A549 (cell line): Measurements from ENCODE around the gene FRS2. TPM values are rescaled to one million over a fixed set of nuclear protein-coding genes. Genes with fewer than 3 reads are reported as not detected.

Experiments used
- ATAC-seq, 2 experiments: fragments of 200-7000 bp in 1 of 2; fragments of >200 bp in 1 of 2; cut with Nextera tagmentation in 1 of 2; cut with Tn5 transposase in 1 of 2; 3 replicates each; pipeline versions ENCODE4 v1.8.0 to v1.9.1; 2018 to 2020; ENCODE audit warnings: mild to moderate bottlenecking in 1 of 2, moderate library complexity in 1 of 2
- CTCF ChIA-PET: fragments of 300-600 bp; sonication (Branson Sonifier 250); formaldehyde crosslinking; extraction: SDS; loops from one replicate; lab custom pipeline; 2021; ENCODE audit warnings: antibody characterized with exemption, inconsistent platforms; lab: Yijun Ruan, JAX
- POLR2A ChIA-PET: fragments of 350-600 bp; formaldehyde crosslinking; extraction: SDS; loops from one replicate; lab custom pipeline; 2021; ENCODE audit warnings: antibody characterized with exemption, inconsistent platforms; lab: Yijun Ruan, JAX
- DNase-seq, 2 experiments: peaks; one replicate each; pipeline versions ENCODE4 v3.0.0 to v3.0.0-alpha.2; 2011 to 2016; ENCODE audit warnings: low read depth in 1 of 2, low spot score in 1 of 2
- FAIRE-seq: peaks from 2 replicates; lab custom pipeline; 2011; peaks lifted over from hg19 to GRCh38; lab: Jason Lieb, UNC
- H3K27ac ChIP-seq, 2 experiments: fragments of >200 bp; sonication (Bioruptor Twin); formaldehyde crosslinking; 3 replicates each; pipeline ENCODE4 v1.5.1; 2016 to 2017
- H3K4me1 ChIP-seq: fragments of >200 bp; sonication (Bioruptor Twin); formaldehyde crosslinking; 3 replicates; pipeline ENCODE4 v1.6.1; 2016
- H3K4me2 ChIP-seq: fragments of >200 bp; sonication (Bioruptor Twin); formaldehyde crosslinking; 3 replicates; pipeline ENCODE4 v1.6.1; 2016
- H3K4me3 ChIP-seq: fragments of >200 bp; sonication (Bioruptor Twin); formaldehyde crosslinking; 3 replicates; pipeline ENCODE4 v1.5.1; 2016
- H3K9me3 ChIP-seq: fragments of >200 bp; sonication (Bioruptor Twin); formaldehyde crosslinking; 3 replicates; pipeline ENCODE4 v1.6.1; 2016
- CTCF ChIP-seq: fragments of >200 bp; sonication (Bioruptor Twin); formaldehyde crosslinking; IDR thresholded peaks from 3 replicates; pipeline ENCODE4 v1.5.1; 2016
- E2F6 ChIP-seq: IDR thresholded peaks from 2 replicates; pipeline ENCODE4 v1.6.1; 2012; ENCODE audit warnings: low read depth, borderline replicate concordance
- ELK1 ChIP-seq: fragments of 150-350 bp; IDR thresholded peaks from 2 replicates; pipeline ENCODE4 v1.6.1; 2014; ENCODE audit warnings: low read depth, mild to moderate bottlenecking, low read length
- GATA3 ChIP-seq: IDR thresholded peaks from 2 replicates; pipeline ENCODE4 v1.6.1; 2012; ENCODE audit warnings: borderline replicate concordance
- HOXA7 ChIP-seq: fragments of 250-450 bp; sonication (Bioruptor Pico); IDR thresholded peaks from 2 replicates; pipeline ENCODE4 v1.5.0; 2020; ENCODE audit warnings: mild to moderate bottlenecking, moderate library complexity
- HOXB13 ChIP-seq: fragments of 250-450 bp; sonication (Bioruptor Pico); IDR thresholded peaks from 2 replicates; pipeline ENCODE4 v1.5.0; 2020; ENCODE audit warnings: low read depth, mild to moderate bottlenecking, moderate library complexity
- HOXB5 ChIP-seq: fragments of 250-450 bp; sonication (Bioruptor Pico); IDR thresholded peaks from 2 replicates; pipeline ENCODE4 v1.5.0; 2020; ENCODE audit warnings: mild to moderate bottlenecking, moderate library complexity
- KDM5A ChIP-seq: fragments of 200-600 bp; sonication (generic); IDR thresholded peaks from 2 replicates; pipeline ENCODE4 v1.6.1; 2016; ENCODE audit warnings: antibody characterized with exemption, mild to moderate bottlenecking
- MAFK ChIP-seq: fragments of 450-650 bp; IDR thresholded peaks from 2 replicates; pipeline ENCODE4 v1.6.1; 2014; ENCODE audit not compliant: partially characterized antibody
- MAX ChIP-seq: IDR thresholded peaks from 2 replicates; pipeline ENCODE4 v1.6.1; 2012
- NFE2L2 ChIP-seq: fragments of 150-350 bp; conservative IDR thresholded peaks from 2 replicates; pipeline ENCODE4 v1.6.1; 2014; ENCODE audit warnings: low read length
- NR3C1 ChIP-seq: fragments of >200 bp; sonication (Bioruptor Twin); formaldehyde crosslinking; IDR thresholded peaks from 3 replicates; pipeline ENCODE4 v1.6.1; 2017
- POLR2A ChIP-seq: IDR thresholded peaks from 2 replicates; pipeline ENCODE4 v1.6.1; 2012; ENCODE audit warnings: mild to moderate bottlenecking, low read length
- REST ChIP-seq: fragments of 200-600 bp; sonication (generic); IDR thresholded peaks from 2 replicates; pipeline ENCODE4 v1.6.1; 2016; ENCODE audit warnings: antibody characterized with exemption, mild to moderate bottlenecking, moderate library complexity
- RFX5 ChIP-seq: fragments of 450-650 bp; IDR thresholded peaks from 2 replicates; pipeline ENCODE4 v1.7.1; 2014; ENCODE audit warnings: antibody characterized with exemption, mild to moderate bottlenecking, moderate library complexity
- RNF2 ChIP-seq: fragments of 200-600 bp; sonication (generic); IDR thresholded peaks from 2 replicates; pipeline ENCODE4 v1.6.1; 2016; ENCODE audit warnings: low read depth, mild to moderate bottlenecking, antibody characterized with exemption, moderate library complexity, borderline replicate concordance
- TP53 ChIP-seq: fragments of 250-450 bp; sonication (Bioruptor Pico); IDR thresholded peaks from 2 replicates; pipeline ENCODE4 v1.5.0; 2021; ENCODE audit warnings: mild to moderate bottlenecking, moderate library complexity
- USF2 ChIP-seq: fragments of 450-650 bp; IDR thresholded peaks from 2 replicates; pipeline ENCODE4 v1.6.1; 2014; ENCODE audit warnings: antibody characterized with exemption
- WGBS: methylation state at CpG from one replicate; pipeline ENCODE4 v1.1.6; 2017; ENCODE audit errors: missing lambda C conversion rate; 5-methylcytosine and 5-hydroxymethylcytosine counted together
- polyA plus RNA-seq, 4 experiments: library from polyadenylated mRNA; depleted of rRNA in 3 of 4; stranded (reverse); fragments of >200 nt; fragmentation: RNase III in 1 of 4; extraction: RNeasy Plus Mini Kit Qiagen cat#74134 plus additional on column Dnase treatment in 1 of 4; gene quantifications; 2 replicates in 3 of 4; 3 replicates in 1 of 4; pipeline ENCODE4 v1.2.3, GENCODE V29; 2011 to 2017

Gene FRS2
- polyA plus RNA-seq, 2 of the 4 experiments (the other 2 are of a cell fraction) = 14.9 to 28.6 TPM

GRCh38 chr12:69575346-69575745 is 105.2 kb downstream of the FRS2 start (continued):
- TF ChIP-seq HOXB5 (CRISPR knock-in tag) (no peak), RFX5 (no peak), E2F6 (no peak)

GRCh38 chr12:69578283-69578682 is 108.1 kb downstream of the FRS2 start:
- ChIA-PET POLR2A (no interaction called here), CTCF (no interaction called here)
- no peak for TF ChIP-seq HOXB13 (CRISPR knock-in tag)
- TF ChIP-seq KDM5A = no peak
- TF ChIP-seq HOXA7 (CRISPR knock-in tag) = no peak
- TF ChIP-seq HOXB5 (CRISPR knock-in tag) = no peak
- no peak for TF ChIP-seq REST
- TF ChIP-seq MAX = no peak
- no peak for TF ChIP-seq RNF2
- Histone ChIP-seq H3K9me3 (no peaks in the 10 kb centered on the region), H3K4me2 (no peak overlapping the region), H3K27ac (no peak overlapping the region), H3K4me3 (no peak overlapping the region), H3K4me1 (peaks cover 5% of the 10 kb centered on the region; the same call in 2 of the 3 replicates)
- FAIRE-seq (no peak), ATAC-seq (no peak), DNase-seq (no peak)
- WGBS = 91% methylated on average over 2 of the region's 2 CpGs

GRCh38 chr12:69579029-69579428 is 108.8 kb downstream of the FRS2 start:
- ChIA-PET POLR2A (no interaction called here), CTCF (interaction anchor here (1.1 to 4.5 kb wide), 3 partner anchors 8 to 221 kb away, joined by 3 to 35 read pairs (median 3); no protein-coding TSS in a partner anchor)

More at GRCh38 chr12:69579029-69579428, 108.8 kb downstream of the FRS2 start:
- ATAC-seq = no peak
- TF ChIP-seq HOXB13 (CRISPR knock-in tag) = no peak
- TF ChIP-seq NFE2L2 = no peak
- no peak for TF ChIP-seq TP53 (CRISPR knock-in tag)
- no peak for TF ChIP-seq USF2
- TF ChIP-seq MAX = no peak
- no peak for TF ChIP-seq ELK1
- no peak for TF ChIP-seq POLR2A
- TF ChIP-seq CTCF = no peak
- no peak for TF ChIP-seq MAFK
- TF ChIP-seq RFX5 = no peak
- TF ChIP-seq GATA3 = no peak
- TF ChIP-seq NR3C1 = no peak
- TF ChIP-seq, all 56 proteins: peak for 0
- FAIRE-seq = no peak
- H3K4me2 ChIP-seq = no peak overlapping the region
- 90% methylated on average over 4 of the region's 4 CpGs for whole genome bisulfite sequencing
- H3K9me3 ChIP-seq = no peaks in the 10 kb centered on the region
- peaks cover 5% of the 10 kb centered on the region; the same call in 2 of the 3 replicates for H3K4me1 ChIP-seq
- no peak overlapping the region for H3K4me3 ChIP-seq
- H3K27ac ChIP-seq = no peak overlapping the region
- DNase-seq = no peak
